Ureter (tissue), 1 donor: Measurements from ENCODE around the gene DCXR. TPM values are rescaled to one million over a fixed set of nuclear protein-coding genes. Genes with fewer than 3 reads are reported as not detected.

ENCODE experiments used
- DNase-seq: peaks from one replicate; pipeline ENCODE4 v3.0.0-alpha.2; 2020; ENCODE audit warnings: low spot score
- total RNA-seq: library from RNA; stranded (reverse); gene quantifications from one replicate; pipeline ENCODE4 v1.2.4, GENCODE V29; 2023
- donor health status: DM: yes; HTN: yes; CAD: no.

The DCXR gene
- total RNA-seq, 1 donor from 2014 or later, result 176 TPM

DNA sequence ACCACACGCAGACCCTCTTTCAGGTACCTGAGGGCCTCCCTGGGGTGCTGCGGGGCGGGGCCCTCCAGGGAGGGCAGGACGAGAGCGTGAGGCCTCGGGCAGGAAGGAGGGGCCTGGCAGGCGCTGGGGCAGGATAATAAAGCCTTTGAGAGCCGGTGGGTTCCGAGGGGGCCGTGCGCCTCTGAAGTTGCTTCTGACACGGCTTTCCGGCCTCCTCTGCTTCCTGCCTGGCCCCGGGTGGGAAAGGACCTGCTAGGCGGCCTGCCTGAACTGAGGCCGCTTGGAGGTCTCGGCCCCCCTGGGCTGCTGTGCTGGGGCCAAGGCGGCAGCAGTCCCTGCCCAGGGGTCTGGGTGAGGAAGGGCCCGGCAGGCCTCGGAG is 25.2 kb downstream of the DCXR start:
- no peak for DNase-seq

GRCh38 chr17:82011617-82012187 is 25.8 kb downstream of the DCXR start:
- no peak for DNase-seq

GRCh38 chr17:82010575-82011525 is 26.6 kb downstream of the DCXR start:
- no peak for DNase-seq

GRCh38 chr17:82009413-82009812 is 28.1 kb downstream of the DCXR start:
- no peak for DNase-seq

- DNase-seq, result no peak
Measured at GRCh38 chr17:82008941-82009405, 28.5 kb downstream of the DCXR start.

- DNase-seq, result no peak
Measured at GRCh38 chr17:82008258-82008940, 29.1 kb downstream of the DCXR start.

DNA sequence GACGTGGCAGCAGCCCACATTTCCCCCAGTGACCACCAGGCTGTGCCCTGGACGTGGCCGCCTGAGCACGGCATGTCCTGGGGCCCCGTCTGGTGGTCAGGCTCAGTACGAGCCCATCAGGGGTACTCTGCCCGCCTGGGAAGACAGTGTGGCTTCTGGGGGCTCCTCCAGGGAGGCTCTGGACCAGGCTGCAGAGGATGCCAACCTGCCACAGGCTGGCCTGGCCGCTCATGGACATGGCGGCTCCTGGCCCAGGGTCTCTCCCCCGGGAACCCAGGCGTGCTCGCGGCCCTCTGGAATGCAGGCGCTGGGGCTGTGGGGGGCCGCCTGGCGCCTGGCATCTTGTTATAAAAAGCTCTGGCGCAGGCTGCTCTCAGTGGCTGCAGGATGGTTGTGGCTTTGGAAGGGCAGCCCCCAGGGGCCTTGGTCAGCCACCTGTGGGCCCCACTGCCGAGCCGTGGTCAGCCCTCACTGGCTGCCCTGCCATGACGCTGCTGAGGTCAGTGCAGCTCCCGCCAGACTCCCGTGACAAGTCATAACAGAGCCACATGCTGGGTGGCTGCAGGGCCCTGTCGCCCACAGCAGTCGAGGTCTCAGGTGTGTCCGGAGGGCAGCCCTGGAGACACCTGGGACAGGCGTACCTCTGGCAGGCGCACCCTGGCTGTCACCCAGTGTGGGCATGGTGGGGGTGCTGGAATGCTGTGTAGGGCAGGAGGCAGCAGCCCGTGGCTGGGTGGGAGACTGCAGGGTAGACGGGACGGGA is 29.8 kb downstream of the DCXR start:
- DNase-seq, result no peak

DNA sequence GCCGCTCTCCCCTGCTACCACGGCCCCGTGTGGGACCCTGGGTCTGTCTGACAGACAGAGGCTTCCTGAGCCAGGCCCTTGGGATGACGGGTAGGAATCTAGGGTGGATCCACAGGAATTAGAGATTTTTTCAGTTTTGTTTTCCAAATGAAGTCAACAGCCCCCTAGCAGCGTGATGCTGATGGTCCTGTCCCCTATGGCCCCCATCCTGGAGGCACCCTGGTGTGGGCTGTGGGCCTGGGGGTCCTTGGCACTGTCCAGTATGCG is 30.3 kb downstream of the DCXR start:
- no peak for DNase-seq

- no peak for DNase-seq
Measured at GRCh38 chr17:82006468-82007227, 30.8 kb downstream of the DCXR start.

GRCh38 chr17:82005701-82006348 is 31.7 kb downstream of the DCXR start:
- no peak for DNase-seq

- DNase-seq, result no peak
Measured at GRCh38 chr17:82004517-82005455, 32.7 kb downstream of the DCXR start.

- DNase-seq, result peak; percentile 79
Measured at GRCh38 chr17:82003411-82004381, 33.8 kb downstream of the DCXR start.

DNA sequence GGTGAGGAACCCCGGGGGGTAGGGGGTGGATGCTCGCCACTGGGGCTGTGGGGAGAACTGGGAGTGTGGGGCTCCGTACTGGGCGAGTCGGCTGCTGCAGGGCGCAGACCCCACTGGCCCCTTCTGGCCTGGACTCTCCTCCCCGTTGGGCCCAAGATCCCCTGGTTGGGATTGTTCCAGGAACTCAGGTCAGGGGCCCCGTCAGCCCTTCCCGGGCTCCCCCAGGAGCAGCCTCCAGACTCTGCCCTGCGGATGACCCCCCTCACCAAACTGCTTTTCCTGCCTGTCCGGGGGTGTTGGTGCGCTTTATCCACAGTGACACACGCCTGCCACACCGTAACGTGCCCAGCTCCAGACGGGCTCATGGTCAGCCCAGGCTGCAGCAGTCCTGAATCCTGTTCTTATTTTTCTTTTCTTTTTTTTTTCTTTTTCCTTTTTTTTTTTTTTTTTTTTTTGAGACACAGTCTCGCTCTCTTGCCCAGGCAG is 35.9 kb downstream of the DCXR start:
- no peak for DNase-seq

DNA sequence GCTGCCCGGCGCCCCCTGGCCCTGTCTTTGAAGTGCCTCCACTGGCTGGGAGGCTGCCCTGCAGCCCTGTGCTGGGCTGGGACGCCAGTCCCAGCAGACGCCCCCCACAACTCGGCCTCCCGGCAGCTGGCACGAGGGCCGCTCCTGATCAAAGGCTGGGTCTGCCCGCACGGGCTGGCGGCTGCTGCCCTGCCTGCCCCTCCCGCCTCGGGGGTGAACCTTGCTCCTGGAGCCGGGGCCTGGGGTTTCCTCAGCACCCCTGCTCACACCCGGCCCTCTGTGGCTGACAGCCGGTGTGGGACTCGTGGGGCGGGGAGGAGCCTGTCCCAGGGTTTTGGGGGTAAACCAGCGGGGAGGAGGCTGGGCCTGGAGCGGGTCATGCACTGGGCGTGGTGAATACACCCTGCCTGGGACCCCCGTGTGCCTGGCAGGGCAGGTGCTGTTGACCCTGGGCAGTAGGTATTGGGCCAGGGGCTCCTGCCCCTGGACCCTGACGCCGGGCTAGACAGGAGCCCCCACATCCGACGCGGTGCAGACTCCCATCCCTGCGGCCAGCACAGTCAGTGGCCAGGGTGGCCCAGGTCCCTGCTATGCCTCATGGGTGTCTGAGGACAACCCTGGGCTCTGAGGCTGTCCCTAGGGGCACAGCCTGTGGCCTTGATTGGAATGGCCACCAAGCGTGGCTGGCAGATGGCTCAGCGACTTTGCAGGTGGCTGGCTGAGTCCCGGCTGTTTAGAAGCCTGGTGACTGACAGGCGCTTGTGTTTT is 36.5 kb downstream of the DCXR start:
- no peak for DNase-seq

- no peak for DNase-seq
Measured at GRCh38 chr17:81999976-82000802, 37.3 kb downstream of the DCXR start.

DNA sequence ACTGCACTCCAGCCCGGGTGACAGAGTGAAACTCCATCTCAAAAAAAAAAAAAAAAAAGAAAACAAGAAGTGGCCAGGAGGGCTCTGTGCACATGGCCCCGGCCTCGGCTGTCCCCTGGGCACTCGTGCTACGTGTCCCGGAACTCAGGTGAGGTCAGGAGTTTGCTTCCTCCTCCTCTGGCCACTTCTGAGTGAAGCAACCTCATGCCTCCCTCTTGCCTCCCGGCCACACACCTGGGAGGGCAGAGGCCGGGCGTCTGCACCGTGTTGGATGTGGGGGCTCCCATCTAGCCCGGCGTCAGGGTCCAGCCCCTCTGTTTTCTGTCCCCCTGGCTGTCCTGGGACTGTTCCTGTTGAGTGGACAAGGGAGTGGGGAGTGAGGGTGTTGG is 37.9 kb downstream of the DCXR start:
- no peak for DNase-seq
